Psoas muscle (tissue), 8 donors: Measurements from ENCODE around the gene NEURL1B. TPM values are rescaled to one million over a fixed set of nuclear protein-coding genes. Genes with fewer than 3 reads are reported as not detected.
A peak's percentile ranks its signal among the peaks of the same experiment; 100 is the strongest.

ENCODE experiments used
- ATAC-seq, 4 donors: fragments of 200-7000 bp; cut with Tn5 transposase; one replicate each; pipeline ENCODE4 v1.9.1; 2020; ENCODE audit warnings: moderate library complexity in 3 of 4, mild to moderate bottlenecking in 2 of 4
- DNase-seq, 2 donors: peaks; one replicate each; pipeline ENCODE4 v3.0.0-alpha.2; 2020
- H3K27ac ChIP-seq: fragments of 200-600 bp; one replicate; pipeline ENCODE4 v1.8.0; 2022
- H3K27me3 ChIP-seq, 3 donors: fragments of 200-600 bp in 1 of 3; one replicate each; pipeline versions ENCODE4 v1.6.1 to v1.8.0; 2013 to 2022; ENCODE audit warnings: low read length in 2 of 3, mild to moderate bottlenecking in 2 of 3, moderate library complexity in 1 of 3; ENCODE audit not compliant: insufficient read depth in 3 of 3
- H3K36me3 ChIP-seq, 2 donors: fragments of 200-600 bp in 1 of 2; one replicate each; pipeline versions ENCODE4 v1.6.1 to v1.8.0; 2013 to 2022; ENCODE audit warnings: low read depth in 1 of 2, mild to moderate bottlenecking in 1 of 2, moderate library complexity in 1 of 2; ENCODE audit not compliant: insufficient read depth in 1 of 2
- H3K4me1 ChIP-seq: fragments of 200-600 bp; one replicate; pipeline ENCODE4 v1.8.0; 2022
- H3K4me3 ChIP-seq: fragments of 200-600 bp; one replicate; pipeline ENCODE4 v1.8.0; 2022; ENCODE audit warnings: mild to moderate bottlenecking
- H3K9me3 ChIP-seq: fragments of 200-600 bp; one replicate; pipeline ENCODE4 v1.8.0; 2022
- CTCF ChIP-seq: fragments of 200-600 bp; IDR thresholded peaks from one replicate; pipeline ENCODE4 v1.8.0; 2022; ENCODE audit warnings: antibody characterized with exemption
- WGBS, 3 donors: extraction: QIAGEN DNeasy Blood & Tissue Kit; methylation state at CpG; one replicate each; pipeline versions ENCODE4 v1.1.6 to v1.1.7; 2013; 5-methylcytosine and 5-hydroxymethylcytosine counted together
- intact Hi-C, 2 donors: fragments of 100-400 bp; cut with DNase I; formaldehyde crosslinking; loops; one replicate each; pipeline versions ENCODE4 v1.11.0 to v1.14.2; 2022
- polyA plus RNA-seq, 3 donors: library from polyadenylated mRNA; stranded (reverse); fragments of 200-250 nt; gene quantifications; one replicate each; pipeline ENCODE4 v1.2.3, GENCODE V29; 2013
- total RNA-seq, 4 donors: library from RNA; stranded (reverse); fragmentation: NEBNext Ultra II Directional in 2 of 4; extraction: Animal tissue kit (Norgen Biotek cat#: 25700) in 2 of 4; gene quantifications; one replicate each; pipeline versions ENCODE4 v1.2.1 to v1.2.4, GENCODE V29; 2021 to 2023
- donor health status: healthy with polysubstance abuse.
- donor health status: DM: no; HTN: no; CAD: no; lungs with moderate emphysema.
- donor health status: Bipolar disorder and iron deficiency.
- donor health status: healthy.
- donor health status: DM: yes; HTN: yes; CAD: no.
- donor health status: DM: no; HTN: no; CAD: no.
- donor health status: DM: no; HTN: no; CAD: no.
- donor health status: DM: yes; HTN: yes; CAD: no.

The NEURL1B gene
- total and polyA plus RNA-seq, 7 donors: 8.0 to 20.4 (median 13.7) TPM

DNA sequence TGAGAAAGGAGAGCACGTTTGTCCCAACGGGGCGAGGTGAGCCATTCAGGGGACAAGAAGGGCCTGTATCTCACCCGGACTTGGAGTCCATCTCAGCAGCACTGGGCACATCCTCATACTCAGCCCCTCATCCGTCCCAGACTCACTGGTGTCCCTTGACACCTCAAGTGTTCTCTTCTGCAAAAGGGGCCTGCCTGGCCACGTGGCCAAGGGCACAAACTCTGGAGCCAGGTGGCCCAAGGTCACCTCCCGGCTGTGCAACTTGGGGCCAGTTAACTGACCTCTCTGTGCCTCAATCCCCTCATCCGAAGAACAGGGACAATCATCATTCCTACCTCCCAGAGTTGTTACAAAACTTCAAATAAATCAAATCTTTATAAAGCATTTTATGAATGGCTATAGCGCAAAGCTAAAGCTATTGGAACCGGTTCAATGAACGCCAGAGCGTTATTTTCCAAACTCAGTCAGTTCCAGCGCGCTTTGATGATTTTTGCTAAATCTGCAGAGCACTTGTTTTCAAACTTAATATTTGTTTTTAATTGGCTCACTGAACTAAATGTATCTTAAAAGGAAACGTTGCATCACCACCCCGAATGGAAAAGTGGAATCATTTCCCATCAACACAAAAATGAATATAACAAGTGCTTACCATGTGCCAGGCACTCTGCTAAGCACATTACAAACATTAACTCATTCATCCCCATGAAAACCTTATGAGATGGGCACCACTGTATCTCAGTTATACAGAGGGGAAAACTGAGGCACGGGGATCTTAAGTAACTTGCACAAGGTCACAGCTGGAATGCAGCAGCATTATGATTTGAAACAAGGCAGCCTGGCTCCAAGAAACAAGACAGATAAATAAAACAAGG lies 80.6 kb downstream of the NEURL1B start:
- no peak overlapping the region for H3K4me3 ChIP-seq
- intact Hi-C loops: no loop called here
- ATAC-seq: no peak
- H3K9me3 ChIP-seq: no peaks in the 10 kb centered on the region
- no peaks in the 10 kb centered on the region for H3K27me3 ChIP-seq
- H3K36me3 ChIP-seq: no peaks in the 10 kb centered on the region
- DNase-seq: peak in 1 of 2 donors; percentile 28
- peak overlapping the region; percentile 70 for H3K27ac ChIP-seq
- WGBS, 3 donors: 41 to 52% (median 51%) methylated on average over 17 of the region's 17 CpGs
- H3K4me1 ChIP-seq: peaks cover 14% of the 10 kb centered on the region
- no peak for TF ChIP-seq CTCF

DNA sequence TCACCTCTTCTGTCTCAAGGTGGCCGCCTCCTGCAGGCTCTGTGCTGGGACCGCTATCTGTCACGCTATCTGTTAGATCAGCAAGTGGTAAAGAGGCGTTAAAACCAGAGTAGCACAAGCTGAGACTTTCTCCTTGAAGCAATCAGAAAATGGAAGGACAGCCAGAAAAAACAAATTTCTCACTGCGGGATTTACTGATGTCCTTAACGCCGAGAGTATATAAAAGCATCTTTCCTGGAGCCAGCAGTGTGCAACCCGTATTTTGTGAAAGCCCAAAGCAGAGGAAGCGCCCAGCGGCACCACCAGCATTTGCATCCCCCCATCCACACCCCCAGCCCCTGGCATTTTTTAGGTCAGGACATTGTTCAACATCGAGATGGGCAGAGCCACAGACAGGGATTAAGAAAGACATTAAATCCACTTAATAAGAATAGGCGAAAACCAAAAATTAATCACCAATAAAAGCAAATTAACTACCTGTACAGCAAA lies 81.3 kb downstream of the NEURL1B start:
- peak in 1 of 2 donors; percentile 9 for DNase-seq
- ATAC-seq: no peak

GRCh38 chr5:172723508-172723907 lies 82.4 kb downstream of the NEURL1B start:
- intact Hi-C loops: no loop called here
- Histone ChIP-seq H3K9me3 (no peaks in the 10 kb centered on the region), H3K4me3 (no peak overlapping the region), H3K27me3 (no peaks in the 10 kb centered on the region), H3K27ac (no peak overlapping the region), H3K4me1 (peaks cover 14% of the 10 kb centered on the region), H3K36me3 (no peaks in the 10 kb centered on the region)
- no peak for DNase-seq
- no peak for ATAC-seq
- no peak for TF ChIP-seq CTCF
- 45 to 66% (median 59%) methylated on average over 2 of the region's 2 CpGs for WGBS, 3 donors

More for the DNA sequence above, 81.3 kb downstream of the NEURL1B start:
- Histone ChIP-seq H3K27ac (no peak overlapping the region), H3K36me3 (no peaks in the 10 kb centered on the region), H3K27me3 (no peaks in the 10 kb centered on the region), H3K9me3 (no peaks in the 10 kb centered on the region), H3K4me3 (no peak overlapping the region), H3K4me1 (peaks cover 14% of the 10 kb centered on the region)
- intact Hi-C loops: no loop called here
- 71 to 77% (median 74%) methylated on average over 12 of the region's 12 CpGs for WGBS, 3 donors
- no peak for TF ChIP-seq CTCF

DNA sequence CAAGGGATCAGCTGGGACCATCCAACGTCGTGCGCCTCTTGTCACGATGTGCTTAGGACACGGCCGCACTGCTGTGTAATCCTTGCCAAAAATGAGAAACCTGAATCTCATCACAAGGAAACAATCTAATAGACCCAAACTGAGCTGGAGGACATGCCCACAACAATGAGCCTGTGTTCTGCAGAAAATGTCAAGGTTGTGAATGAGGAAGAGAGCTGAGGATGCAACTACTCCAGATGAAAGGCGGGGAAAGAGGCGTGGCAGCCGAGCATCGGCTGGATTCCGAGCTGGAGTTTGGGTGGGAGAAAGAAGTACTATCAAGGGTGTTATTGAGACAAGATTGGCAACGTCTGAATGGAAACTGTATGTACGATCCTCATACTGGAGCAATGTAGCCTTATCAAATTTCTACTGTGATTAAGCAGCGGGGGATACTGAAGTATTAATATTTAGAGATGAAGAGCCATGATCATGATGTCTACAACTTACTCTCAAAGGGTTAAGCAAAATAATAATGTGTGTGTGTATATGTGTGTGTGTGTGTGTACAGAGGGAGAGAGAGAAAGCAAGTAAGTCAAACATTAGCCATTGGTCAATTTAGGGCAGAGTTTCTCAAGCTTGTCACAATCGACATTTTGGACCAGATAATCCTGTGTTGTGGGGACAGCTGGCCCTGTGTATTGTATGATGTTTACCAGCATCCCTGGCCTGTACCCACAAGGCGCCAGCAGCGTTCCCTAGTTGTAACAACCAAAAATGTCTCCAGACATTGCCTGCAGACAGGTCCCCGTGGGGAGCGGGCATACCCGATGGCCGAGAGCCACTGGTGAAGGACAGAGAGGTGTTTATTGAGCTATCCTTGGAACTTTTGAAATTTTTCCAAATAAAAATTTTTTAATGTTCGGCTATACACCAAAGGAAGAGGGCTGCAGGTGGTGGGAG lies 83.5 kb downstream of the NEURL1B start:
- peaks cover 14% of the 10 kb centered on the region for H3K4me1 ChIP-seq
- 51 to 57% (median 52%) methylated on average over 22 of the region's 22 CpGs for WGBS, 3 donors
- ATAC-seq: no peak
- intact Hi-C loops: no loop called here
- no peak for TF ChIP-seq CTCF
- DNase-seq: no peak
- no peak overlapping the region for H3K4me3 ChIP-seq
- no peaks in the 10 kb centered on the region for H3K27me3 ChIP-seq
- H3K36me3 ChIP-seq: no peaks in the 10 kb centered on the region
- H3K27ac ChIP-seq: no peak overlapping the region
- no peaks in the 10 kb centered on the region for H3K9me3 ChIP-seq
